Measurements from ENCODE around the gene PSMD3.
"Not testable (repeated sequence)": the region's sequence is repeated elsewhere in the genome, so short reads cannot be mapped to it uniquely, and the experiment has no call there.

Gene PSMD3

DNA sequence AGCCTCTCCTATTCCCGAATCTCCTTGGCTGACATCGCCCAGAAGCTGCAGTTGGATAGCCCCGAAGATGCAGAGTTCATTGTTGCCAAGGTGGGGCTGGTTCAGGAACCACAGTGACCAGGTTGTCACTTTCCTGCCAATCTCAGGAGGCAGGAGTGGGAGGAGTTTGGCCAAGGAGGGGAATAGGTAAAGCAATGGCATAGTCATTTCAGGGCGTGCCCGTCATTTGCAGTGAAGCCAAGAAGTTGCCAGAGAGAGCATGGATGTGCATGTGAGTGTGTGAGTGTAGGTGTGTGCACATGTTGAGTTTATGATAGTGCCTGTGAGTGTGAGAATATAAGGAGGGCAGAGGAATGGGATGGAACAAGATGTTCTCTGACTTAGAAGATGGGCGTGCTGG lies 14.8 kb downstream of the PSMD3 start:
- no peak overlapping the region for H3K4me3 ChIP-seq (ENCODE audit: low read length)
- TF ChIP-seq, protein P1, sequence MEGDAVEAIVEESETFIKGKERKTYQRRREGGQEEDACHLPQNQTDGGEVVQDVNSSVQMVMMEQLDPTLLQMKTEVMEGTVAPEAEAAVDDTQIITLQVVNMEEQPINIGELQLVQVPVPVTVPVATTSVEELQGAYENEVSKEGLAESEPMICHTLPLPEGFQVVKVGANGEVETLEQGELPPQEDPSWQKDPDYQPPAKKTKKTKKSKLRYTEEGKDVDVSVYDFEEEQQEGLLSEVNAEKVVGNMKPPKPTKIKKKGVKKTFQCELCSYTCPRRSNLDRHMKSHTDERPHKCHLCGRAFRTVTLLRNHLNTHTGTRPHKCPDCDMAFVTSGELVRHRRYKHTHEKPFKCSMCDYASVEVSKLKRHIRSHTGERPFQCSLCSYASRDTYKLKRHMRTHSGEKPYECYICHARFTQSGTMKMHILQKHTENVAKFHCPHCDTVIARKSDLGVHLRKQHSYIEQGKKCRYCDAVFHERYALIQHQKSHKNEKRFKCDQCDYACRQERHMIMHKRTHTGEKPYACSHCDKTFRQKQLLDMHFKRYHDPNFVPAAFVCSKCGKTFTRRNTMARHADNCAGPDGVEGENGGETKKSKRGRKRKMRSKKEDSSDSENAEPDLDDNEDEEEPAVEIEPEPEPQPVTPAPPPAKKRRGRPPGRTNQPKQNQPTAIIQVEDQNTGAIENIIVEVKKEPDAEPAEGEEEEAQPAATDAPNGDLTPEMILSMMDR (IDR thresholded peaks at IDR 0.05; ENCODE audit: insufficient read depth, low read depth, low read length, missing control alignments): no peak
- DNase-seq (ENCODE audit: low read depth): peak; percentile 47

DNA sequence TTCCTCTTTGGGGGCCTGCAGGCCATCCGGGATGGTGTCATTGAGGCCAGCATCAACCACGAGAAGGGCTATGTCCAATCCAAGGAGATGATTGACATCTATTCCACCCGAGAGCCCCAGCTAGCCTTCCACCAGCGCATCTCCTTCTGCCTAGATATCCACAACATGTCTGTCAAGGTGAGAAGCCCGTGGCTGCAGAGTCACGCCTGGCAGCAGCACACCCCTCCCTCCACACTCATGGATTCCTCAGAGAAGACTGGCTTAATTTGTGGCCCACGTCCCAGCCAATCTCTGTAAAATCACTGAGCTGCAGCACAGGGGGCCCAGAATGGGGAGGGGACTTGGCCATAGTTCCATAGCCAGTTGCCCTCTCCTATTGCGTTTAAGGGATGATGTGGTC lies 15.6 kb downstream of the PSMD3 start:
- H3K4me3 ChIP-seq (ENCODE audit: low read length): no peak overlapping the region
- TF ChIP-seq, protein P1 (IDR thresholded peaks at IDR 0.05; ENCODE audit: insufficient read depth, low read depth, low read length, missing control alignments): no peak
- DNase-seq (ENCODE audit: low read depth): no peak

DNA sequence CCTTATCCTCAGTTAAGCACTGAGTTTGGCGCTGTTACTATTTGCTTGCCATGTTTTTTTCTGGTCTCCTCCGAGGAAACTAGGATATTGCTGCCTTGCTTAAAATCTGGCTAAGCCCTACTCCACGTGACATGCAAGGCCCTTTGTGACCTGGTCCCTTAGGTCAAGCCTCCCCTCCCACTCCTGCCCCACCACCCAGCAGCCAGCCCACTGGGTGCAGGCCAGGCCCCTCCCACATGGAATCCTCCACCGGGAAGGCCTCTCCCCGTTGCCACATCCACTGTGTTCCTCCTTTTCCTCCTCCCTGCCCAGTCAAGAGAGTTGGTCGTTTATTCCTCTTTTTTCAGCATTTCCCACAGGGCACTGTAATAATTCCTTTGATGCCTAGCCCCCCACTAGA lies 16.2 kb downstream of the PSMD3 start:
- DNase-seq (ENCODE audit: low read depth): no peak
- H3K4me3 ChIP-seq (ENCODE audit: low read length): no peak overlapping the region
- TF ChIP-seq, protein P1 (IDR thresholded peaks at IDR 0.05; ENCODE audit: insufficient read depth, low read depth, low read length, missing control alignments): no peak

DNA sequence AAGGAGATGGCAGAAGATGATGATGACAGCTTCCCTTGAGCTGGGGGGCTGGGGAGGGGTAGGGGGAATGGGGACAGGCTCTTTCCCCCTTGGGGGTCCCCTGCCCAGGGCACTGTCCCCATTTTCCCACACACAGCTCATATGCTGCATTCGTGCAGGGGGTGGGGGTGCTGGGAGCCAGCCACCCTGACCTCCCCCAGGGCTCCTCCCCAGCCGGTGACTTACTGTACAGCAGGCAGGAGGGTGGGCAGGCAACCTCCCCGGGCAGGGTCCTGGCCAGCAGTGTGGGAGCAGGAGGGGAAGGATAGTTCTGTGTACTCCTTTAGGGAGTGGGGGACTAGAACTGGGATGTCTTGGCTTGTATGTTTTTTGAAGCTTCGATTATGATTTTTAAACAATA lies 16.9 kb downstream of the PSMD3 start:
- H3K4me3 ChIP-seq (ENCODE audit: low read length): no peak overlapping the region
- no peak for DNase-seq (ENCODE audit: low read depth)
- TF ChIP-seq, protein P1 (IDR thresholded peaks at IDR 0.05; ENCODE audit: insufficient read depth, low read depth, low read length, missing control alignments): no peak

DNA sequence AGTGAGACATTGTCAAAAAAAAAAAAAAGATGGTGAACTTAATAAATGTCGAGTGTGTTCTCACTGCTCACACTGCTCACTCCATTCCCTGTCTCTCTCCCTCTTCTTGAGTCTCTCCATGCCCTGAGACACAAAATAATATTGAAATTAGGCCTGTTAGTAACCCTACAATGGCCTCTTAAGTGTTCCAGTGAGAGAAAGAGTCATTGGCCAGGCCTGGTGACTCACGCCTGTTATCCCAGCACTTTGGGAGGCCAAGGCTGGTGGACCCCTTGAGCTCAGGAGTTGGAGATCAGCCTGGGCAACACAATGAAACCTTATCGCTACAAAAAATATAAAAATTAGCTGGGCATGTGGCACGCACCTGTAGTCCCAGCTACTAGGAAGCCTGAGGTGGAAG lies 18.5 kb downstream of the PSMD3 start:
- no peak overlapping the region for H3K4me3 ChIP-seq (ENCODE audit: low read length)
- TF ChIP-seq, protein P1 (IDR thresholded peaks at IDR 0.05; ENCODE audit: insufficient read depth, low read depth, low read length, missing control alignments): no peak
- no peak for DNase-seq (ENCODE audit: low read depth)

DNA sequence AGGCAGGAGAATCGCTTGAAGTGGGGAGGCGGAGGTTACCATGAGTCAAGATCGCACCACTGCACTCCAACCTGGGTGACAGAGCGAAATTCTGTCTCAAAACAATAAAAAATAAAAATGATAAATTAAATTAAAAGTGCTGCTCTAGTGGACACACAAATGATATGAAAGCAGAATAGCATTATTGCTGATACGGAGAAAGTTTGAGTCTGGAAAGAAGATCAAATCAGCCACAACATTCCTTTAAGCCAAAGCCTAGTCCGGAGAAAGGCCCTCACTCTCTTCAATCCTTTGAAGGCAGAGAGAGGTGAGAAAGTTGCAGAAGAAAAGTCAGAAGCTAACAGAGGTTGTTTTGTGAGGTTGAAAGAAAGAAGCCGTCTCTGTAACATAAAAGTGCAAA lies 19.6 kb downstream of the PSMD3 start:
- no peak overlapping the region for H3K4me3 ChIP-seq (ENCODE audit: low read length)
- TF ChIP-seq, protein P1 (IDR thresholded peaks at IDR 0.05; ENCODE audit: insufficient read depth, low read depth, low read length, missing control alignments): no peak
- no peak for DNase-seq (ENCODE audit: low read depth)

DNA sequence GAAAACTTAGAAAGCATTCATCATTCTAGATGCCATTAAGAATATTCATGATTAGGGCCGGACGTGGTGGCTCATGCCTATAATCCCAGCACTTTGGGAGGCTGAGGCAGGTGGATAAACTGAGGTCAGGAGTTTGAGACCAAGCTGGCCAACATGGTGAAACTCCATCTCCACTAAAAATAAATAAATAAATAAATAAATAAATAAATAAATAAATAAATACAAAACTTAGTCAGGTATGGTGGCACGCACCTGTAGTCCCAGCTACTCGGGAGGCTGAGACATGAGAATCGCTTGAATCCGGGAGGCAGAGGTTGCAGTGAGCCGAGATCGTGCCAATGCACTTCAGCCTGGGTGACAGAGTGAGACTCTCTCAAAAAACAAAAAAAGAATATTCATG lies 20.7 kb downstream of the PSMD3 start:
- H3K4me3 ChIP-seq (ENCODE audit: low read length); DNase-seq (ENCODE audit: low read depth): not testable (repeated sequence)

DNA sequence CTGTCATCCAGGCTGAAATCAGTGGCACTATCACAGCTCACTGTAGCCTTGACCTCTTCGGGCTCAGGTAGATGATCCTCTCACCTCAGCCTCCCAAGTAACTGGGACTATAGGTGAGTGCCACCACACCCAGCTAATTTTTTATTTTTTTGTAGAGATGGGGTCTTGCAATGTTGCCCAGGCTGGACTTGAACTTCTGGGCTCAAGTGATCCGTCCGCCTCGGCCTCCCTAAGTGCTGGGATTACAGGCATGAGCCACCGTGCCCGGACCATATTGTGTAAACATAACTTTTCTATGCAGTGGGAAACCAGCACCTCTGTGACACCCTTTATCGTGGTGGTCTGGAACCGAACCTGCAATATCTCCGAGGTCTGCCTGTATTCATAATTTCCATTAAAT lies 23.5 kb downstream of the PSMD3 start:
- DNase-seq (ENCODE audit: low read depth): no peak
- TF ChIP-seq, protein P1 (IDR thresholded peaks at IDR 0.05; ENCODE audit: insufficient read depth, low read depth, low read length, missing control alignments): no peak
- H3K4me3 ChIP-seq (ENCODE audit: low read length): no peak overlapping the region
